Cerebellar cortex (tissue), 1 donor: ENCODE data around the gene TCP11L1.
"Not testable (repeated sequence)": the region's sequence is repeated elsewhere in the genome, so short reads cannot be mapped to it uniquely, and the experiment has no call there.

Experiments used
- DNase-seq: peaks from one replicate; pipeline ENCODE4 v3.0.0-alpha.2; 2015; ENCODE audit warnings: low spot score

TCP11L1 gene

DNA sequence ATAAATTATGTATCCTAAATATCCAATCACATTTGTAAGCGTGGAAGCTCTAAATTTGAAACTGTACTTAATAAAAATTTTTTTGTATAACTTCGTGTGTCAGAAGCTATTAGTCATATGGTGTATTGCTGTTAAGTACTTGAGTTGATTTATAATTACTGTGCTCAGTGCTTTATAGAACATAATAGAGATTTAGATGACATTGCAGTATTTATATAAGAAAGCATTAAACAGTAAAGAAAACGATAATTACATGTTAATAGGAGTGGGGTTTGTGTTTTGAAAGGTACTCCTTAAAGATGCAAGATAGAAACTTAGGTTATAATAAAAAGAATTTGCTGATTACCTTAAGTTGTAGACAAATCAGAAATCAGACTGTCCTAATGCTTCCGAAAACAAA lies 5.9 kb upstream of the TCP11L1 start:
- DNase-seq, result no peak

DNA sequence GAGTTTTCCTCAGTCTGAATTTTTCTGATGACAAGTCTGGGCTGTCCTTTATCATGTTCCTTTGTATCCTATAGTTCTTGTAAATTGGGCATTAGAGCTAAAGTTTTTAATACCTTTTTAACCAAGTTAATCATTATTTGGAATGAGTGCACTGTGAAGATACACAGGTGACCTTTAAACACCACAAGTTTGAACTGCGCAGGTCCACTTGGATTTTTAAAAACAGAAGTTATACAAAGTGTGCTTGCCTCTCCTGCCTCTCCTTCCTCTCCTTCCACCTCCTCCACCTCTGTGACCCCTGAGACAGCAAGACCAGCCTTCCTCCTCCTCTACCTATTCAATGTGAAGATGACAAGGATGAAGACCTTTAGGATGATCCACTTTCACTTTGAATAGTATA lies 4.4 kb upstream of the TCP11L1 start:
- no peak for DNase-seq

DNA sequence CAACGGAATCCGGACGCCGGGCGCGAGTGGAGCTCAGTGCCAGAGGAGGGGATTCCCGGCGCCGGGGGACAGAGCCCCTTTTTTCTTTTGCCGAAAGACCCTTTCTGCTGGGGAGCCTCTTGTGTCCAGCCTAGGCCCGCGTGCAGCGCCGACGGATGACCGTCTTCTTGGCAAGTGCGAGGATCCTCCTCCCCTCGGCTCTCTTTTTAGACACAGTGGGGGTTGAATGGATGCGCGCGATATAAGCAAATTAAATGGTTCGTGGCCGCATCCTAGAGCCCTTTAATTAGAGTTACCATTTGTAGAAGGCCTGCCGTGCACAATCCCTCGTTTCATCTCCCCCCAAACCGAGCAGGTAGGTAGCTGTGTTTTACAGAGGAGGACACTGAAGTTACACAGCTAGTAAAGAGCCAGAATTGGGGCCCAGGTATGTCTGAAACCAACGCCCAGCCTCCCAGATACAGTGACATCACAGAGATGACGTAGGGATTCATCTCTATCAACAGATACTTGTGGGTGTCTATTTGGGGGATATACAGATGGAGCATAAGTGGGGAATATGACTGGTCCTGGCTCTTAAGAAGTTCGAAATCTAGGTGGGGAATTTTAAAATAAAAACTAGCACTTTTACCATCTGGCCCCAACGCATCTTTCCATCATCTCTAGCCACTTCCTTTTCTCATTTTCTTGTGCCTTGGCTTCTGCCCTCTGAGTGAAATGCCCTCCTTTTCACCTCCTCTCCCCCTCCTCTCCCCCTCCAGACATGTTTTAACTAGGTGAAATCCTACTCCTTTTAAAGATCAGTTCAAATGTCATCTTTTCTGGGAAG lies 875 bp downstream of the TCP11L1 start:
- peak; percentile 69 for DNase-seq

DNA sequence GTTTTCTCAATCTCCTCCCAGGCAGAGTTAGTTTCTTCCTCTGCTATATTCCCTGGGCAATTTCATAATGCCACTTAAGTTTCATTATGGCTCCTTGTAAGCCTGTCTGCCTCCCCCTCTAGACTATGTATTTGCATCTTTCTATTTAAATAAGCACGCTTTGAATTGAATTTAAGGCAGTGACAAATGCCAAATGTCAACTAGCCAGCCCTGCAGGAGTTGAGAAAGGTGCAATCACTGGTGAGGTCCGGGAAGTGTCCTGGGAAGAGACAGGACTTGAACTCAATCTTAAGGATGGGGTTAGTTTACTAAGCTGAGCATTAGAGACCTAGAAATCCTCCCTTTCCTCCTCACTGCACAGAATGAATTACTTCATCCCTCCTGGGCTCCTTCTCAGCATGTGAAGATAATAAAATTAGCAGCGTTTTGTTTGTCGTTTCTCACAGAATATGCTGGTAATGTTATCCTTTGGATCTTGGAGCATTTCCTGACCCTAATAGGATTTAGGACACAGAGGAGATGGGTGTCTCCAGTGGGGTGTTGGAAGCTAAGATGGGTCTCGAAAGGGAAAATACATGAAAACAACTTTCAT lies 1.6 kb downstream of the TCP11L1 start:
- no peak for DNase-seq

DNA sequence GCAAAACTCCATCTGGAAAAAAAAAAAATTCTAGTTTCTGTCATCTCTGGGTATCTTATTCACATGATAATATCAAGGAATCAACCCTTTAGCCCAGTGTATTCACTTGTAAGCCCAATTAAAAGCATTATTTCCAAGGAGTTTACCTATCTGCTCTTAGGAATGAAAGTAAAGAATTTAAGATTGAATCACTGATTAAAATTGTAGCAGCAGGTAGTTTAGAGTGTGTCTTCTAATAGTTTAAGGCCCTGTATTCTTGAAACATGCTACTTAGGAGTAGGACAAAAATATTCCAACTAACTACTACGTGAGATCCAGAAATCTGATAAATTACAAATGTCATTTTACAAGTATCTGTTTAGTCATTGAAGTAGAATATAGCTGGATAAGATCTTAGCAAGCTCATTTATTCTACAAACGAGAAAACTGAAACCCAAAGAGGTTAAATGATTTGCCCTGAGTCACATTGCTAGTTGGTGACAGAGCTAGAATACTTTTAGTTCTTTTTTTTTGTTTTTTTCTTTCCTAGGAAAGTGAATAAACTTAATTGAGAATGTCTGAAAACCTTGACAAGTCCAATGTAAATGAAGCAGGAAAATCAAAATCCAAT lies 4.0 kb downstream of the TCP11L1 start:
- DNase-seq, result no peak

DNA sequence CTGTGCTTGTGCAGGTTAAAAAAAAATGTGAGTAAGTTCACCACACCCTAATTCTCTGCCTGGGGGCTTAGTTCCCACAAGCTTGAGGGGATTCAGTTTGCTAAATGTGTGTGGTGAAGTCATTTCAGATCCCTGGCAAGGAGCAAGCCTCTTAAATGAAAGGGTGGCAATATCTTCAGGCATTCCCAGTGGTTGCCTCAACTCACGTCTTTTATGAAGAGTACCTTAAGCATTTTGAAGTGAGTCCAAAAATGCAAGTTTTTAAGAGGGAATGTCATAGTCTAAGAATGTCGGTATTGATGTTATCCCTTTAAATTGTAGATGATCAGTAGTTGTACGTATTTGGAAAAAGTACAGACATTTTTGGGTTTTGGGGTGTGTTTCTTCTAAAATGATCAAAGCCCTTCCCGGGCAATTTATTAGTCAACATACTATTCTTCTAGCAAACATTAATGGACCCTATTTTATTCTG lies 4.9 kb downstream of the TCP11L1 start:
- DNase-seq, result no peak

DNA sequence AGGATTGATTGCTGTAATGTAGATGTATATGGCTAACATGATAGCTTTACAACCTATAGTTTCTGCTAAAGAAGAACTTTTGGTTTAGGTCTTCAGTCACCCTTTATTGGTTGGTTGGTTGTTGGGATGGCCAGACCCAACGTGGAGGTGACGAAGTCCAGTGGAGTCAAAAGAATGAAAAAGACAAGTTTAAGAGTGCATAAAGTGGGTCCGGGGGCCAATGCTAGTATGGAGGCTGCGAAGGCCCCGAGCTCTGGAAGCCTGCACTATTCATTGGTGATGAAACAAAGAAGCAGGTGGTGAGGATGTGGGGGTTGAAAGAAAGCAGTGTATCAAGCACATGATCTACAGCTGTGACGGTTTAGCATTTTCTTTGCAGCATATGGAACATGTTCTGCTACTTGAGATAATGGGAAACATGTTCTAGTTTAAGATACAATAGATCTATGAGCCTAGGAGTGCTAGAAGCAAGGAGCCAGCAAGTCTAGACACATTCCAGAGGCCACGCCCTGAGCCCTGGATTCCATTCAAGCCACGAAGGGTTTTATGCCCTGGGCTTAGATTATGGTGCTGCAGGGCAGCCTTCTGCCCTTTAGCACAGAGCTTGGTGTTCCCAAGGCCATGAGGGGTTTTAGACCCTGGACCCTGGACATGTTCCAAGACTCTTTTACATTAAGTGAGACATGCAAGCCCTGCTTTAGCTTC lies 6.3 kb downstream of the TCP11L1 start:
- DNase-seq, result no peak

DNA sequence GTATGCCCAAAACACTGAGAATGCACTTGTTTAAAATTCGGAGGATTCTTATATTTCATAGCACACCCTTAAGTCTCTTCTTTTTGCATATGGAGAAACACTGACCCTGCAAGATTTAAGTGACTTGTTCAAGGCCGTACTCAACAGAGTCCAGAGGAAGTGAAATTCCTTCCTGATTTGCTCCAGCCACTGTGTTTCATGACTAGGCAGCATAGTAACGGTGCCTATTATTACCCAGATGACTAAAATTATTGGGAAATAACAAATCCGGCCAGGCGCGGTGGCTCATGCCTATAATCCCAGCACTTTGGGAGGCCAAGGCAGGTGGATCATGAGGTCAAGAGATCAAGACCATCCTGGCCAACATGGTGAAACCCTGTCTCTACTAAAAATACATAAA lies 9.3 kb downstream of the TCP11L1 start:
- not testable (repeated sequence) for DNase-seq

DNA sequence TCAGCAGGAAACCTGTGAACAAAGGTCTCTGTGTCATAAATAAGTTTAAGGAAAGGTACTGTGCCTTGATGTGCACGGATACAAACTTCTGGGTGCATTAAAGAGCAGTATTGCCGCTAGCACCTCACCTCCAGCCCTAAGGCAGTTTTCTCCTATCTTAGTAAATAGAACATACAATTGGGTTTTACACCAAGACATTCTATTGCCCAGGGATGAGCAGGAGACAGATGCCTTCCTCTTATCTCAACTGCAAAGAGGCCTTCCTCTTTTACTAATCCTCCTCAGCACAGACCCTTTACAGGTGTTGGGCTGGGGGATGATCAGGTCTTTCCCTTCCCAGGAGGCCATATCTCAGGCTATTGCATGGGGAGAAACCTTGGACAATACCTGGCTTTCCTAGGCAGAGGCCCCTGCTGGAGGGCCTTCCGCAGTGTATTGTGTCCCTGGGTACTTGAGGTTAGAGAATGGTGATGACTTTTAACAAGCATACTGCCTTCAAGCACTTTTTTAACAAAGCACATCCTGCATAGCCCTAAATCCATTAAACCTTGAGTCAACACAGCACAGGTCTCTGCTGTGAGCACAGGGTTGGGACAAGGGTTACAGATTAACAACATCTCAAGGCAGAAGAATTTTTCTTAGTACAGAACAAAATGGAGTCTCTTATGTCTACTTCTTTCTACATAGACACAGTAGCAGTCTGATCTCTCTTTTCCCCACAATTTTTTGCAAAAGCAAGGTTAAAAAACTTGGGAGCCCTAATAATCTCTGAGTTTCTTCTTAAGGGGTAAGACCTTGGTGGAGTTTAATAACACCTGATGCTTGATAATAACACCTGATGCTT lies 10.4 kb downstream of the TCP11L1 start:
- not testable (repeated sequence) for DNase-seq

DNA sequence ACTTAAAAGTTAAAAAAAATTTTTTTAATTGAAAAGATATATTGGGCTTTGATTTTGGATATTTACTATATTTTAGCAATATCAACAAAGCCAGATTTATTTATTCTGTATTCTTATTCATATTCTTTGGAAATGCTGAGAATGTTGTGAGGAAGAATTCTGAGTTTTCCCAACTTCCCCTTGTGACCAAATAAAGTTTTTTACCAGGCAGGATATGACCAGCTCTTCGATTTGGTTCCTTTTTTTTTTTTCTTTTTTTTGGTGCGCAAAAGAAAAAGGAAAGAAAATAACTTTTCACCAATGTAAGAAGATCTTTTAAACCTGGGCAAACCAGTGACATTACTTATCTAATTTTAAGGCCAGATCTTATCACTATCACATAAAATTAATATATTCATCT lies 12.9 kb downstream of the TCP11L1 start:
- no peak for DNase-seq

DNA sequence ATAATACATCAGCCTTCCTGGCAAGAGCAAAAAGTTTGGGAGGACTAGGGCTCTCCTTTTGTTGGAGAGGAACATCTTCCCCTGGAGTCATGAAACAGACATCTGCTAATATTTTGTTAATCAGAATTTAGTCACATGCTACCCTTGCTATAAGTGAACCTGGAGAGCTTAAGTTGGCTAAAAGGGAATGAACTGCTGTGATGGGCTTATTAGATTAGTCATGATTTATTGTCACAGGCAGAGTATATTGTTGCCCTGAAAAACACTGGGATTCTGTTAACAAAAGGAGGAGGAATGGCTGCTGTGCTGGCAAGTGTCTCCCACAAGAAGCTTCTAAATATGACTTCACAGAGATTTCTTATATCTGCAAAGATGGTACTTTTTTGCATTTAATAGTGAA lies 16.0 kb downstream of the TCP11L1 start:
- no peak for DNase-seq

DNA sequence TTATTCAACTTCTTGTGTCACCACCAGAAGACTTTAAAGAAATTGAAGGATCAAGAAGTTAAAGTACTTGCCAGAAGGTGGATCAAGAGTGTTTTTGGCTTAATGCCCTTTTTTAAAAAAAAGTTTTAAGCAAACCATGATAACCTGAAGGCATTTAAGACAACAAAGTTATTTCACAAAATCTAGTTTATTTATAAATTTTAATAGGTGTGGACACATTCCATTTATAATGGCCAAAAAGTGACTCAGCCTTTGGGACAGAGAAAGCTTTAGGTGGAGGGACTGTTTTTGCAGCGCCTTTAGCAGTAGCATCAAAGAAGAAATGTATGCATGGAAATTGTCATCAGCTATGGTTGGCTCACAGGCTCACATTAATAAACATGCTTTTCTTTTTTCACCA lies 17.9 kb downstream of the TCP11L1 start:
- no peak for DNase-seq

DNA sequence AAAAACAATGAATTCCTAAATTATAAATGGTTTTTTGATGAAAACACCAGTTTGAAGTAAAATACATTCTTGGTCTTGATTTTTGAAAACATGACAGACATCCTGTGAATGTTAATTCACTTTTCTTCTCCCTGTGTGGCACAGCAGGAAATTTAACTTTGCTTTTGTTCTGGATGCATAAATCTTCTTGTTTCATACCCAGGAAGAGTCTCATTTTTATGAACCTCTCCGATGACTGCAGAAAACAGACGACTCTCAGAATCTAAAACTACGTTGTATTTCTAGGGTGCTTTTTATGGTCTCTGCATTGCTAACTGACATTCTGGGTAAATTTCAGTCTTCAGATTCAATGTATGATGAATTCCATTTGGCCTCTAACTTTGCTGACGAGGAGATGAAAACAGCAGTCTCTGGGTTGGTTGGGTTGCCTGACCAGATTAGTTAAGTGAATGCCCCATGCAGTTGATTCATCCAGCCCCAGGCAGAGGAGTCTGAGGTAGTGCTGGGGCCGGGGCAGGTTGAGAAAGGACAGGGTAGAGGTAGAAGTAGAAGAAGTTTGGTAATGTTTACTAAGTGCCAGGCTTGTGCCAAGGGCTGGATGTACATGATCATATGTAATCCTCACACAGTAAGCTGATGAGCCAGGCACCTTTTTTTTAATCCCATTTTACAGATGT lies 20.1 kb downstream of the TCP11L1 start:
- DNase-seq, result no peak

DNA sequence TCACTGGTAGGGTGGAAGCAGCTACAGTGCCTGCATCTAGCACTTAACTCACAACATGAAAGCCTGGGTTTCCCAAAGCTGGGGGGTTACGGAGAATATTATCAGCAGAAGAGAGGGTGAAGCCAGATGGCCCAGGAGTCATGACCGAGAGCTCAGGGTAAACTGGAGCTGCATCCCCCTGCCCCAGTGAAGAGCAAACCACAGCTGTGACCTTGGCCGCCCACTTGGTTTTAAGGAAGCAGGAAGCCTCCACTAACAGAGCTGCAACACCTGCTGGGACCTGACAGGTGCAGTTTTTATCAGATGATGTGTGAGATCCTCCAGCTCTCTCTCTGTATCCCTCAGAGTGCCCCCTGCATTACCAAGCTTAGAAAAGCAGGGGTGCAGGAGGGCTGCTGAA lies 20.9 kb downstream of the TCP11L1 start:
- no peak for DNase-seq

DNA sequence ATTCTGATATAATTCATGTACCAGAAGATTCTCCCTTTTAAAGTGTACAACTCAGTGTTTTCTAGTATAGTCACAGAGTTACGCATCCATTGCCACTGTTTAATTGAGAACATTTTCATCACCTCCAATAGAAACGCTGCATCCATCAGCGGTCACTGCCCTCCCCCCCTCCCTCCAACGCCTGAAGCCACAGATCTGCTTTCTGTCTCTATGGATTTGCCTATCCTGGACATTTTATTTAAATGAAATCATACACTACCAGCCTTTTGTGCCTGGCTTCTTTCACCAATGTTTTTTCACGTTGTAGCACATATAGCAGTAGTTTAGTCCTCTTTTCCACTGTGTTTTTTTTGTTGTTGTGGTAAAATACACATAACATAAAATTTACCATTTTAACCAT lies 22.8 kb downstream of the TCP11L1 start:
- no peak for DNase-seq

DNA sequence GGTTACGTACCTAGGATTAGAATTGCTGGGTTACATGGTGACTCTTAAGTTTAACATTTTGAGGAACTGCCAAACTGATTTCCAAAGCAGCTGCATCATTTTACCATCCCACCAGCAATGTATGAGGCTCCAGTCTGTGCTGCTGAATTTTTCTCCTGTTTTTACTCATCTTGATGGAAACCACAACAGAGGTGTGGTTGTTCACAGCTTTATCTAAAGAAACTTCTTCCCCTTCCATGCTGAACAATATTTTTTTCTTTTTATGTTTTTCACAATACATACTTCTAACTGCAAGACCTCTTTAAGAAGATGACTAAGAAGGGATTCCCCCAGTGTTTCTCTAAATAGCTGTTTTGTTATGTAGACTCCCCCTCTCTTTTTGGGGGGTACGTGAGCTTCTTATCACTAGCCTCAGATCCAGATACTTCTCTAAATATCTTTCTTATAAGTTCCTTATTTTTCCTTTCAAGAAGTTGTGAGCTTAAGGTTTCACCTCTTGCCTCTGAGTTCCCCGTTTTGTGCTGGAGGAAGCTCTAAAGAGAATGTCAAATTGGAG lies 24.0 kb downstream of the TCP11L1 start:
- DNase-seq, result no peak

DNA sequence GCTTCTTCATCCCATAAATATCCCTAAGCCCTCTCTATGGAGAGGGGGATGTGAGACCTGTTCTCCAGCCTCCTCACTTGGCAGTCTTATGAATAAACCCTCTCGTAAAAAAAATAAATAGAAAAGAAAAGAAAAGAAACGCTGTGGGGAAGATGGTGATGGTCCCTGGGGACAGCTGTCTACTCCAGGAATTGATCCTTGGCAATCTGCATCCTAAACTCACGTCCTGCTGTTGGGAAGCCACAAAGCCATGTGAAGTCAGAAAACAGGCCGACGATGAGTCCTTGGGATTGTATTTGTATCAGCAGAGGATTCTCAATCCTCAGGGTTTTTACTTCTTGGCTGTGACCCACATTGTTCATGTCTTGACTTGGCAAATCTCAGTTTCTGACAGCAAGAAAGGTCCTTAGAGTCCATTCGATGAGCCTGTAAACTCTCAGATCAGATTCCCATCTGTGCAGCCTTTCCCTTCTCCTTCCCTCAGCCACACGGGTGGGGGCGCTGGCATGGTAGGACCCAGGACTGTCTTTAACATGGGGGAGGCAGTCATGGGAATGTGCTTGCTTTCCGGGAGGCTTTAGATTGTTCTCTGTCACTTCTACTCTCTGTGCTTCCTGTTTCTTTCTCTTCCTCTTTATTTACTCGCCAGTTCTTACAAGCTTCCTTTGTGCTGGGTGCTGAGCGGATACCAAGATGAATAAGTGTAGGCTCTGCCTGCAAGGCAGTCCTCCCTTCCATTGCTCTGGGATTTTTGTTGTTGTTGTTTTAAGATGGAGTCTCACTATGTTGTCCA lies 24.9 kb downstream of the TCP11L1 start:
- no peak for DNase-seq

DNA sequence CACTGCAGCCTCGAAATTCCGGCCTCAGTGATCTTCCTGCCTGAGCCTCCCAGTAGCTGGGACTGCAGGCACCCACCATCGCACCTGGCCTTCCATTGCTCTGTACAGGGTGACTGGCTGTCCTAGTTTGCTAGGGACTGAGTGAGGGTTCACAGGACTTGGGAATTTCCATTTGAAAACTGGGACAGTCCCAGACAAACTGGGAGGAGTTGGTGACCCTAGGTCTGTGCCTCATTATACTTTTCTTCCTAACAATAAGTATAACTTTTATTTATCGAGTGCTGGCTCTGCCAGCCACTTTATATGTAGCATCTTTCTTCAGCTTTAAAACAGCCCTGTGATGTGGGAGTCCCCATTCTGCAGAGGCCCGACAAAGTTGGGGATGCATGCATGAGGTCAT lies 25.5 kb downstream of the TCP11L1 start:
- no peak for DNase-seq

DNA sequence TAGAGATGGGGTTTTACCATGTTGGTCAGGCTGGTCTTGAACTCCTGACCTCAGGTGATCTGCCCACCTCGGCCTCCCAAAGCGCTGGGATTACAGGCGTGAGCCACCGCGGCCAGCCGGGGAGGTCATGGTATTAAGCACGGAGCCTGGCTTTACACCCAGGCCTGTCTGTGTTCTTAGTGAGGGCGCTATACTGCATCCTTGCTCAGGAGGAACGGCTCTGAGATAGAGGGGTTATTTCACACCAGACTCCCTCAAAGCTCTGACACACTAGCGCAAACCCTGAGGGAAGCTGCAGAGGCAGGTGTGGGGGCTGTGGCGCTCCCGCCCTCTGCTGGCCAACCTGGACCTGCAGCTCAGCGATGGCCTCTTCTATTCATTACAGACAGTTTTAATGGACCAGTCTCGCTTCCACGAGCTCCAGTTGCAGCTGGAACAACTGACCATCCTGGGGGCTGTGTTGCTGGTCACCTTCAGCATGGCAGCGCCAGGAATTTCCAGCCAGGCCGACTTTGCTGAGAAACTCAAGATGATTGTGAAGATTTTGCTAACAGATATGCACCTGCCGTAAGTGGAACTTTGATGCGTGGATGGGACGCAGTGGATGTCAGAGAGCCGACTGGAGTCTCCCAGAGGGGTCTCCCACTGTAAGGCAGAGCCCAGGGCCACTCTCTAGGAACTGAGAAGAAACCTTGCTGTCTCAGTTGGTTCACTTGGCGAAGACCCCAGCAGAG lies 26.2 kb downstream of the TCP11L1 start:
- peak; percentile 64 for DNase-seq
